Activated CD4-positive, alpha-beta T cell treated with anti-CD3 and anti-CD28 coated beads, Interleukin-2, Interleukin-4, amounts not matched to agents 100 ng/mL and 50 ng/mL, durations not matched to agents 16 hours and 8 hours (primary cell): ENCODE data around the gene SETMAR.

Source experiments
- DNase-seq: peaks from one replicate; pipeline ENCODE4 v3.0.0-alpha.2; 2020; ENCODE audit warnings: low spot score

SETMAR gene

DNA sequence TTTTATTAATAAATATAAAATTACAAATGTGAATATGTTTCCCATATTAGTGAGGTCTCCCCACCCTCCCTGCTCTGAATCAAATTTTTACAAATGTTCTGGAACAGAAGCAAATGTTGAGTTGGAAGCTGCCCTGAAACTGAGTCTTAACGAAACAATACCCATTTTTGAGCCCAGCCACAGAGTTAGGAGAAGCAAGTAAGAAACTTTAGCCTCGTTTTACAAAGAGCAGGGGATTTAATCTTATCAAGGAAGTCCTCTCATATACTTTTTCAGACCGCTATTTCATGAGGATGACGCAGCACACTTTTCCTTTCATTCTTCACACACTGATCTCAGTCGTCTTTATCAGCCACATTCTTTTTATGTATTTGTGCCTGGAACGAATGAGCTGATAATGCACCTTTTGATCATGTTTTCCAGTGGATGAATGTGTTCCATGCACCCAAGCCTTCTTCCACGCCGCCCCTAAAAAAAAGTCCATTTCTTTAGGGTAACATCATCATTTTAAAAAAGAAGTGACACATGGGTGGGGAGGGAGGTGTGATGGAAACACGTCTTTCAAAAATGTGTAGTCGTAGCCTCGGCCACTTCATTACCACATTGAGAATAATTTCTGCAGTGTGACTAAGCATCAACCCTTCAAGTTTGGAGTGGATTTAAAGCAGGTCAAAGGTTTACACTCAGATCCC lies 48.1 kb downstream of the SETMAR start:
- DNase-seq: peak; percentile 31

DNA sequence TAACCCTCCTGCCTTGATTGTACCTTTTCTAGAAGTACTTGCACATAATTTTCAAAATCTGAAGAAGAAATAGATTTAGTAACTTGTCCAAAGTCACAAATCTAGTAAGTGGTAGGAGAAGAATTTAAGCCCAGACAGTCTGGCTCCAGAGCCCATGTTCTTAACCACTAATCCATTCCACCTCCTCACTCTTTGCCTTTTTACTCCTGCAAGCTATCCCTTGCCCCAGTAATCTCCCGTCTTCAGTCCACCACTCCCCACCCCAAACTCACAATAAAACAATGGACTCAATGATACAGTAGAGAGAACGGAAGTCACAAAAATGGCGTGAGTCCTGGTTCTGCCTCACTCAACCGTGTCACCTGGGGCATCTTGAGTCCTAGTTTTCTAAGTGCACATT lies 48.7 kb downstream of the SETMAR start:
- no peak for DNase-seq

DNA sequence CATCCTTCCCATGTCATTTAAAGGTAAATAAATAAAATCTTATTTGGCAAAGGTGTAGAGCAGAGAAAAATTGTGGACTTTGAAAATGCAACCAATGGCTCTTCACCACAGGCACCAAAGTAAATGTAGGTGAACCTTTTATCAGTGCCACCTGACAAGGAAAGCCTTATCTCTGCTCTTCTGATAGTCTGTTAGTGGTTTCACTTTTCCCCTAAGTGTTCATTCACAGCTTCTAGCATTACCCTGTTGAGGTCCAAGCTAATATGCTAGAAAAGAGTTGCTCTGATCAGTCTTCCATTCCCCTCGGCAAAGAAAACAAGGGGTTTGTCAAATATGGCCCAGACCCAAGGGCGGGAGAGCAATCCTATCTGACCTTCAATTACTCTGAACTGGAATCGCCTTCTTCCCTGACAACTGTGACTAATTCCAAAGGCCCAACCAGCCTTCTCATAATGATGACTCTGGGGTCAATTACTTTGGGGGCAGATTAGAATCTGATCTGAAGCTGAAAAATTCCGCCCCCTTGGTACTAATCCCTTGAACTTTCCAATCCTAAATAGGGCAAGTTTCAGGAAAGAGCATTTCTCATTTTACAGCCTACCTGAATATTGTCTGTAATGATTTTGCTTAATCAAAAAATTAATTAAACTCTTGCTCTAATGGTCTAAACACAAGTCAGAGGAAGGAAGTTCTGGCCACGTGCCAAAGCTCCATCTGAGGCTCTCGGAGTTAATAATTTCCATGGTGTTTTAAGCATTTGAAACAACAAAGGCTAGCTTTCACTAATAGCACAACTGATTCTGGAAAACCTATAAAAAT lies 52.4 kb downstream of the SETMAR start:
- DNase-seq: no peak

DNA sequence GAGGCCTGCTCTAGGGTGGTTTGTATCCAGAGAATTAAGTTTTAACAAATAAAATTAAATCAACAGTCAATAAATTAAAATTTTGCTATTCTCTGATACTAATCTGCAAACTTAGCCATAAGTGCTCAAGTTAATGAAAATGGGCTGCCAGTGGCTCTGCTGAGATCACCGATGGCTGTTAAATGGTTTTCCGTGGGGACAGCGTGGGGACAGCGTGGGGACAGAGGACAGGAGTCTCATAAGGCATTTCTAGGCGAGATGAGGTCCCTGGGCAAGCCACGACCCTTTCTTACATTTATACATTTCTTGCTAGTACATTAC lies 53.0 kb downstream of the SETMAR start:
- no peak for DNase-seq

DNA sequence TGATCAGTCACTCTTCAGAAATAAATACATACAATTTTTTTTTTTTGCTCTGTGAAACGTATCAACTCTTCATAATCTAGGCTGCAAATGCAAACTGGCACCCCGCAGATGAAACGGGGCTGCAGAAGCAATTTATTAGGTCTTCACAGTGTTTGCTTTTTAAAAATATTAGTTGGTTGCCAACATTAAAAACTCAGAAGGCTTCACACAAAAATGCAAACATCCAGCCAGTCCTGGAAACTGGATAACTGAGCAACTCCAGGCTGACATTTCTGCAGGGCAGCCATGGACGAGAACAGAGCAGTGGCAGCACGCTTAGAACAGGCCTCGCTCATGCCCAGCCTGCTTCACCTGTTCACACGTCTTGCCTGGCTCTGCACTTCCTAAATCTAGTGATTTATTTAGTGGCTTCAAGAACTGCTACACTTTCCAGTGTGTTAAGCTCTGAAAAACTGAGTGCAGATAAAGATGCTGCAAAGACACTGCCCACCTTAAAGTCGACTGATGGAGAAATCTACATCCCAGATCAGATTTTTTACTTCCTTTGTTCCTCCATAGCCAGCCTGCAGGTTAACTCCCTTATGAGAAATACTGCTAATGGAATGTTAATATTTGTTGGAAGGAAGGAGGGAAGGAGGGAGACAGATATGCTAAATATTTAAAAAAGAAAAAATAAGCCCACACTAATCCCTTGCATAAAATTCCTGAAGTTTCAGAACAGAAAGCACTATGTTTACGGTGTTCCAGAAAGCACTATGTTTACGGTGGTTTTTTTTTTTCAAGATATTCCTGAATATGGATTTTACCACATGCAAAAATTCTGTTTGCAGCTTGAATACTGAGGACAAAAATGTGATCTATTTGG lies 53.6 kb downstream of the SETMAR start:
- DNase-seq: no peak

DNA sequence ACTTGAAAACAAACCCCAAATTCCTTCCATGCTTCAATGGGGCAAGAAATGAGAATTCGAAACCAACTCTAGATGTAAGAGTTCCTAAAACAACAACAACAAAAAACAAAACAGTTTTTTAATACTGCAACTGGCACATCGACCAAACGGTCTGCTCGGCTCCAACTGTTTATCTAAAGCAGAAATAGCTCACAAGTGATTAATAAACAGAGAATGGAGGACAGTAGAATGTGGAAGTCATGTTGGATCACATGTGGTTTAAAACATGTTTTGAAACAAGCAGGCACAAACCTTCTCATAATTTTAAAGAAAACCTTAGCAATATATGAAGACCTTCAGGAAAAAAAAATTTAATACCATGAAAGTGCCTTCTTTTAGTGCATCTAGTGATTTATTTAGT lies 55.1 kb downstream of the SETMAR start:
- DNase-seq: no peak

DNA sequence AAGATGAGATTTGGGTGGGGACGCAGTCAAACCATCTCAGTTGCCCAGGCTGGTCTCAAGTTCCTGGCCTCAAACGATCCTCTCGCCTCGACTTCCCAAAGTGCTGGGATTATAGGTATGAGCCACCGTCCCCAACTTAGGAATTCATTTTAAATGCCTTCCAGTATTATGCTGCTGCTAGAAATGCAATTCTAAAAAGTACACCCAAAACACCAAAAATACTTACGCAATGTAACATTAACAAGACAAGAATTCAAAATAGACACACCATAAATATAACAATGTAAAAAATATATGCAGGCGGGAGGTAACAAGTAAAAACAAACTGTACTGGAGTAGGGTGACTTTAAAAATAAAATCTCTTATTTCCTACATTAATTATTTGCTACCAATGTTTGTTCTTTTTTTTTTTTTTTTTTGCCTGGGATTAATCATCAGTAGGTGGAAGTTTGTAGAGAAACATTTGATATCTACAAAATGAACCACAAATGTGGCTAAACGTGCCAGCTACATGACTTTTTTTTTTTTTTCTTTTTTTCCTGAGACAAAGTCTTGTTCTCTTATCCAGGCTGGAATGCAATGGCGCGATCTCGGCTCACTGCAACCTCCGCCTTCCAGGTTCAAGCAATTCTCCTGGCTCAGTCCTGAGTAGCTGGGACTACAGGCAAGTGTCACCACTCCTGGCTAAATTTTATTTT lies 56.8 kb downstream of the SETMAR start:
- no peak for DNase-seq

DNA sequence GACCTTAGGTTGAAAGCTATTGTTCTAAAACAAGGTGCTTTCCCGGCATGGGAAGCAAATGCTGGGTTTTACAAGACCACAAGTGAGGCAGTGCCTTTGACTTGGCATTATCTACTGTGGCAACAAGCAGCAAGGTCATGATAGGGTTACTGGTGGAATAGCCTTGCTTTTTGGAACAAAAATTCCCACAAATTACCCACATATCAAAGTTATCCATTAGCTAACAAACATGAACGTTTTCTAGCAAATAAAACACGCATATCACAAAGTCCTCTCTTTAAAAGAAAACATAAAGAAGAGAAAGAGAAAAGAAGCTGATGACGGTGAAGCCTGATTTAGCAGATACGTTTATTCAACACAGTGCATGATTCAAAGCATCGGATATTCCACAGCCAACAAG lies 57.6 kb downstream of the SETMAR start:
- DNase-seq: no peak

DNA sequence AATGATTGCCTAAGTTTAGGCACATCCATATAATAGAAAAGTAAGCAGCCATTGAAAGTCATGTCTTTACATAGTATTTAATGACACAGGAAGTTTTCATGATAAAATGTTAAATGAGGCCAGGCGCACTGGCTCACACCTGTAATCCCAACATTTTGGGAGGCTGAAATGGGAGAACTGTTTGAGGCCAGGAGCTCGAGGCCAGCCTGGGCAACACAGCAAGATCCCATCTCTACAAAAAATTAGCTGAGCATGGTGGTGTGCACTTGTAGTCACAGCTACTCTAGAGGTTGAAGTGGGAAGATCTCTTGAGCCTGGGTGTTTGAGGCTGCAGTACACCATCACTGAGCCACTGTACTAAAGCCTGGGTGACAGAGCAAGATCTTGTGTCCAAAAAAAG lies 59.4 kb downstream of the SETMAR start:
- no peak for DNase-seq
